Cardiac fibroblast (primary cell): ENCODE results near the gene CTXND2.

Experiments used
- DNase-seq, 2 donors: peaks; one replicate each; pipeline versions ENCODE4 v3.0.0 to v3.0.0-alpha.2; 2010; ENCODE audit warnings: low read depth in 2 of 2
- H3K4me3 ChIP-seq, 2 donors: replicated peaks in 1 of 2; 1 replicate in 1 of 2; 2 replicates in 1 of 2; pipeline ENCODE4 v1.5.1; 2011; ENCODE audit warnings: low read depth in 2 of 2, low read length in 2 of 2, mild to moderate bottlenecking in 2 of 2, moderate library complexity in 1 of 2
- CTCF ChIP-seq: IDR thresholded peaks from one replicate; pipeline ENCODE4 v1.5.1; 2011; ENCODE audit warnings: low read depth, mild to moderate bottlenecking, low read length, inconsistent platforms

Gene CTXND2

DNA sequence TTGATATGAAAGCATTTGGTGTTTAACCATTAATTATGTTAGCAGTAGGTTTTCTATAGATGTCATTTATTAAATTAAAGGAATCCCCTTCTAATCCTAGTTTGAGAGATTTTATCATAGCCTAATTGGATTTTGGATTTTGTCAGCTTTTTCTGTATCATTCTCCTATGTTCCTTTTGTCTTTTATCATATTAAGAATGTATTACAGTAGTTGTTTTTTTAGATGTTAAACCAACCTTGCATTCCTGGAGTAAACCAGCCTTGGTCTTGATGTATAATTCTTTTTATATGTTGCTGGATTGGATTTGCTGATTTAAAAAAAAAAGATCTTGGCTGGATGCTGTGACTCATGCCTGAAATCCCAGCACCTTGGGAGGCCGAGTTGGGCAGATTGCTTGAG is 44.8 kb downstream of the CTXND2 start:
- peak; percentile 25 to 39 for DNase-seq
- no peak for TF ChIP-seq CTCF
- no peak overlapping the region for H3K4me3 ChIP-seq

DNA sequence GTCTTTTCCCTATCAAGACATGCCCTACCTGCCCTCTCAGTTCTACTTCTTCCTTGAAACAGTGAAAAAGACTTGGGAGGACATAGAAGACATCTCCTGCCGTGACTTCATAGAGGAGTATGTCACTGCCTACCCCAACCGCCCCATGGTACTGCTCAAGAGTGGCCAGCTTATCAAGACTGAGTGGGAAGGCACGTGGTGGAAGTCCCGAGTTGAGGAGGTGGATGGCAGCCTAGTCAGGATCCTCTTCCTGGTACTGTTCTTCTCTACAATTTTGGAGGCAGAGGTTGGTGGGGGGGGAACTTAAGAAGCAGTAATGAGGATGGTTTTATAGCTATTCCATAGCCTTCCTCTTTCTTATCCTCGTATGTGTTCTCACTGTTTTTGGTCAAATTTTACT is 57.9 kb downstream of the CTXND2 start:
- DNase-seq, result no peak
- no peak overlapping the region for H3K4me3 ChIP-seq
- TF ChIP-seq CTCF, result no peak

GRCh38 chr1:150954708-150955107 is 67.8 kb downstream of the CTXND2 start:
- no peak for DNase-seq
- no peak for TF ChIP-seq CTCF
- no peak overlapping the region for H3K4me3 ChIP-seq

DNA sequence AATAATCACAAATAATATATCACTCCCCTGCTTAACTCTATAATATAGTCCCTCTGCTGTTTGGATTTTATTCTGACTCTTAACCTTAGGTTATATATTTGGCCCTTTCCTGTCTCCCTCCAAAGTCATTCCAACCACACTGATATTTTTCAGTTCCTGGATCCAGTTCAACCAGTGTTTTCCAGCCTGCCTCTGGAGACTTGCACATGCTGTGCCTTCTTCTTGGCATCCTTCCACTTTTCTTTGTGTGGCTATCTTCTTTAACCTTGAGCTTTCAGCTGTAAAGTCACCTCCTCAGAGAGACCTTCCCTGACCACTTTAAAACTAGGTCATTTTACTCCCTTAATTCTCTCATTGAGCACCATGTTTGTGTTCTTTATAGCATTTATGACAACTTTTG is 68.3 kb downstream of the CTXND2 start:
- H3K4me3 ChIP-seq, result no peak overlapping the region
- DNase-seq, result peak in 1 of 2 donors; percentile 31
- TF ChIP-seq CTCF, result no peak

GRCh38 chr1:150957666-150958065 is 70.7 kb downstream of the CTXND2 start:
- DNase-seq, result no peak
- no peak for TF ChIP-seq CTCF
- H3K4me3 ChIP-seq, result no peak overlapping the region

DNA sequence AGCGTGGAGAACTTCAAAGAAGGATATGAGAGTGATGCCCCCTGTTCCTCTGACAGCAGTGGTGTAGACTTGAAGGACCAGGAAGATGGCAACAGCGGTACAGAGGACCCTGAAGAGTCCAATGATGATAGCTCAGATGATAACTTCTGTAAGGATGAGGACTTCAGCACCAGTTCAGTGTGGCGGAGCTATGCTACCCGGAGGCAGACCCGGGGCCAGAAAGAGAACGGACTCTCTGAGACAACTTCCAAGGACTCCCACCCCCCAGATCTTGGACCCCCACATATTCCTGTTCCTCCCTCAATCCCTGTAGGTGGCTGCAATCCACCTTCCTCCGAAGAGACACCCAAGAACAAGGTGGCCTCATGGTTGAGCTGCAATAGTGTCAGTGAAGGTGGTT is 73.7 kb downstream of the CTXND2 start:
- TF ChIP-seq CTCF, result no peak
- H3K4me3 ChIP-seq, result no peak overlapping the region
- no peak for DNase-seq

GRCh38 chr1:150961756-150962155 is 74.8 kb downstream of the CTXND2 start:
- no peak for DNase-seq
- no peak overlapping the region for H3K4me3 ChIP-seq
- TF ChIP-seq CTCF, result no peak
